DOHH2 (cell line): ENCODE results near the gene CAMTA1.

Experiments
- H3F3A ChIP-seq: fragments of 200-600 bp; sonication (generic), shearing (Covaris generic); 2 replicates; pipeline ENCODE4 v1.6.0; 2016; ENCODE audit warnings: antibody characterized with exemption, mild to moderate bottlenecking; ENCODE audit not compliant: control insufficient read depth, insufficient read depth
- H3K27ac ChIP-seq: fragments of 200-600 bp; sonication (generic); 2 replicates; pipeline ENCODE4 v1.5.1; 2014; ENCODE audit warnings: low read depth, mild to moderate bottlenecking, low read length, moderate library complexity
- H3K27me3 ChIP-seq: fragments of 200-600 bp; sonication (generic); 2 replicates; pipeline ENCODE4 v1.6.1; 2014; ENCODE audit warnings: mild to moderate bottlenecking, low read length, mixed read lengths; ENCODE audit not compliant: control insufficient read depth
- H3K36me3 ChIP-seq: fragments of 200-600 bp; sonication (generic); 2 replicates; pipeline ENCODE4 v1.6.1; 2014; ENCODE audit warnings: mild to moderate bottlenecking, low read length, moderate library complexity, mixed read lengths; ENCODE audit not compliant: control insufficient read depth
- H3K4me1 ChIP-seq: fragments of 200-600 bp; sonication (generic); 2 replicates; pipeline ENCODE4 v1.6.1; 2014; ENCODE audit warnings: mild to moderate bottlenecking, low read length, mixed read lengths; ENCODE audit not compliant: control insufficient read depth
- H3K4me2 ChIP-seq: fragments of 200-600 bp; sonication (generic); 2 replicates; pipeline ENCODE4 v1.6.0; 2014; ENCODE audit warnings: mild to moderate bottlenecking, low read length, moderate library complexity
- H3K4me3 ChIP-seq: fragments of 200-600 bp; sonication (generic); 2 replicates; pipeline ENCODE4 v1.5.1; 2014; ENCODE audit warnings: mild to moderate bottlenecking, low read length, mixed read lengths
- H3K79me2 ChIP-seq: fragments of 200-600 bp; sonication (generic); 2 replicates; pipeline ENCODE4 v1.6.1; 2014; ENCODE audit warnings: mild to moderate bottlenecking, low read length, mixed read lengths; ENCODE audit not compliant: control insufficient read depth
- H3K9me2 ChIP-seq: fragments of 200-600 bp; sonication (generic); replicated peaks from 2 replicates; pipeline ENCODE4 v1.6.1; 2014; ENCODE audit warnings: mild to moderate bottlenecking, low read length, mixed read lengths; ENCODE audit not compliant: control insufficient read depth
- H3K9me3 ChIP-seq: fragments of 200-600 bp; sonication (generic); 2 replicates; pipeline ENCODE4 v1.6.1; 2014; ENCODE audit warnings: antibody characterized with exemption, low read length, mixed read lengths; ENCODE audit not compliant: control insufficient read depth, insufficient read depth
- H4K20me1 ChIP-seq: fragments of 200-600 bp; sonication (generic); 2 replicates; pipeline ENCODE4 v1.6.0; 2014; ENCODE audit warnings: low read depth, mild to moderate bottlenecking, antibody characterized with exemption, low read length, moderate library complexity; ENCODE audit not compliant: control insufficient read depth, insufficient read depth
- EZH2phosphoT487 ChIP-seq: fragments of 200-600 bp; sonication (generic); IDR thresholded peaks from 2 replicates; pipeline ENCODE4 v1.6.1; 2017; ENCODE audit warnings: borderline replicate concordance, mild to moderate bottlenecking, antibody characterized with exemption, low read length, moderate library complexity, mixed read lengths
- TF ChIP-seq, protein P1 (sequence below): fragments of 200-600 bp; sonication (generic); IDR thresholded peaks from one replicate; pipeline ENCODE4 v1.5.1; 2014; ENCODE audit warnings: antibody characterized with exemption, mild to moderate bottlenecking, low read depth, low read length; ENCODE audit not compliant: poor library complexity, severe bottlenecking

CAMTA1 gene

DNA sequence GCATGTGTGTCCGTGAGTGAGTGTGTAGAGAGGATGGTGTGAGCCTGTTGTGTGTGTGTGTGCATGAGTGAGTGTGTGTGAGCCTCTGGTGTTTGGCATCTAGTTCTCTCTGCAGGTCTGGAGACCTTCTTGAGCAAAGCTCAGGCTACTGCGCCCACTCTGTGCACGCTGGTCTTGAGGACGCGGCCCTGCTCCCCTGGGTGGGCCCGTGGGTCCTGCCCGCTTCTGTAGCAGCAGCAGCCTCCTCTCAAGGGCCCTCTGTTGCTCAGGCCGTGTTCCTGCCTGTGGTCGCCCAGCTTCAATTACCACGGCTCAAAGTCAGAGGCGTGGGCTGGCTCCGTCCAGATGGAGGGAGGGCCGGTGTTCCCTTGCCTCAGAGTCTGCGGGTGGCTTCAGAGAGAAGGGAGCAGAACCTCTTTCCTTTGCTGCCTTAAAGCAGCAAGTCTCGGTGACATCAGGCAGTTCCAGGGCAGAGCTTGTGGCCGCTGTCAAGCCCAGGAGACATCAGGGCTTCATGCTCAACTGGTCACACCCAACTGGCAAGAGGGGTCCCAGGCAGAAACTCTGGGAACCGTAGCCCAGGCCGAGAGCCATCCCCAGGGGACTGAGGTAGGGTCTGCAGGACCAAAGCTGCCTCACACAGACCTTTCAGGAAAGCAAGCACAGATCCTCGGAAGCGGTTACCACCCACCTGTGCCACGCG lies 715.3 kb downstream of the CAMTA1 start:
- TF ChIP-seq, protein P1, sequence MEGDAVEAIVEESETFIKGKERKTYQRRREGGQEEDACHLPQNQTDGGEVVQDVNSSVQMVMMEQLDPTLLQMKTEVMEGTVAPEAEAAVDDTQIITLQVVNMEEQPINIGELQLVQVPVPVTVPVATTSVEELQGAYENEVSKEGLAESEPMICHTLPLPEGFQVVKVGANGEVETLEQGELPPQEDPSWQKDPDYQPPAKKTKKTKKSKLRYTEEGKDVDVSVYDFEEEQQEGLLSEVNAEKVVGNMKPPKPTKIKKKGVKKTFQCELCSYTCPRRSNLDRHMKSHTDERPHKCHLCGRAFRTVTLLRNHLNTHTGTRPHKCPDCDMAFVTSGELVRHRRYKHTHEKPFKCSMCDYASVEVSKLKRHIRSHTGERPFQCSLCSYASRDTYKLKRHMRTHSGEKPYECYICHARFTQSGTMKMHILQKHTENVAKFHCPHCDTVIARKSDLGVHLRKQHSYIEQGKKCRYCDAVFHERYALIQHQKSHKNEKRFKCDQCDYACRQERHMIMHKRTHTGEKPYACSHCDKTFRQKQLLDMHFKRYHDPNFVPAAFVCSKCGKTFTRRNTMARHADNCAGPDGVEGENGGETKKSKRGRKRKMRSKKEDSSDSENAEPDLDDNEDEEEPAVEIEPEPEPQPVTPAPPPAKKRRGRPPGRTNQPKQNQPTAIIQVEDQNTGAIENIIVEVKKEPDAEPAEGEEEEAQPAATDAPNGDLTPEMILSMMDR = no peak
- no peak for TF ChIP-seq EZH2phosphoT487
- Histone ChIP-seq H3K4me1 (no peaks in the 10 kb centered on the region), H3K27ac (no peak overlapping the region), H3K9me3 (peaks cover 24% of the 10 kb centered on the region; the same call in 1 of the 2 replicates), H3K4me3 (no peak overlapping the region), H3K36me3 (no peaks in the 10 kb centered on the region), H3K27me3 (no peaks in the 10 kb centered on the region), H3F3A (no peaks in the 10 kb centered on the region), H3K79me2 (no peaks in the 10 kb centered on the region), H3K9me2 (no peaks in the 10 kb centered on the region), H3K4me2 (no peak overlapping the region), H4K20me1 (no peaks in the 10 kb centered on the region)

DNA sequence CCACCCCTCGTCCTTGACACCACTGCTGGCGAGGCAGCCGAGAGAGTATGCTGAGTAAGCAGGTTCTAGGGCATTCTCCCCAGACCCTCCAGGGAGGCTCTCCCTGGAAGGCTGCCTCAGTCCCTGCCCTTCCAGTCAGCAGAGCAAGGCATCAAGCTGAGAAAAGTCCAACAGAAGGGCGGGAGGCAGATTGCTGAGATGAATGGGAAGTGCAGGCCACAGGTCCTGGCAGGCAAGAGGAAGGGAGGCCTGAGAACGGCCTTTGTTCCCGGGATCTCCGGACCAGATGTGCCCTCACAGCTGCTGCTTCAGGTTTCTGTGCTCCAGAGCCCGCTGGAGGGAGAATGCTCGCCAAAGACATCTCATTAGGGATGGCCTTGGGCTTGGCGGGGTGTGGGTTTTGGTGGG lies 715.8 kb downstream of the CAMTA1 start:
- Histone ChIP-seq H3K9me3 (peaks cover 24% of the 10 kb centered on the region; the same call in 1 of the 2 replicates), H3K79me2 (no peaks in the 10 kb centered on the region), H3K27ac (no peak overlapping the region), H4K20me1 (no peaks in the 10 kb centered on the region), H3K4me2 (no peak overlapping the region), H3K9me2 (no peaks in the 10 kb centered on the region), H3F3A (no peaks in the 10 kb centered on the region), H3K36me3 (no peaks in the 10 kb centered on the region), H3K4me3 (no peak overlapping the region), H3K27me3 (no peaks in the 10 kb centered on the region), H3K4me1 (no peaks in the 10 kb centered on the region)
- no peak for TF ChIP-seq EZH2phosphoT487
- TF ChIP-seq, protein P1 = no peak

GRCh38 chr1:7501723-7502603 lies 716.7 kb downstream of the CAMTA1 start:
- TF ChIP-seq, protein P1 = no peak
- TF ChIP-seq EZH2phosphoT487 = no peak
- H3K27ac ChIP-seq = no peak overlapping the region
- H3K9me2 ChIP-seq = no peaks in the 10 kb centered on the region
- no peak overlapping the region for H3K4me3 ChIP-seq
- H3K4me1 ChIP-seq = no peaks in the 10 kb centered on the region
- H3K9me3 ChIP-seq = peaks cover 24% of the 10 kb centered on the region; the same call in 1 of the 2 replicates
- no peaks in the 10 kb centered on the region for H4K20me1 ChIP-seq
- H3K4me2 ChIP-seq = no peak overlapping the region
- H3K27me3 ChIP-seq = no peaks in the 10 kb centered on the region
- no peaks in the 10 kb centered on the region for H3K79me2 ChIP-seq
- H3F3A ChIP-seq = no peaks in the 10 kb centered on the region
- no peaks in the 10 kb centered on the region for H3K36me3 ChIP-seq
